Trophoblast cell (in vitro differentiated cells and primary cell): Measurements from ENCODE around the gene KDM4C.

Experiments
- DNase-seq, 2 donors: peaks; one replicate each; pipeline ENCODE4 v3.0.0-alpha.2; 2016
- H2AFZ ChIP-seq: 2 replicates; pipeline ENCODE4 v1.6.1; 2013; ENCODE audit warnings: low read length, moderate library complexity, mild to moderate bottlenecking; ENCODE audit not compliant: insufficient read depth, poor library complexity
- H2AK5ac ChIP-seq: 2 replicates; pipeline ENCODE4 v1.6.1; 2013; ENCODE audit warnings: mild to moderate bottlenecking, low read length
- H2BK120ac ChIP-seq: 2 replicates; pipeline ENCODE4 v1.6.1; 2013; ENCODE audit warnings: low read length, mild to moderate bottlenecking, moderate library complexity; ENCODE audit not compliant: insufficient read depth, poor library complexity
- H2BK12ac ChIP-seq: 2 replicates; pipeline ENCODE4 v1.6.1; 2013; ENCODE audit warnings: mild to moderate bottlenecking, low read length, moderate library complexity
- H2BK5ac ChIP-seq: 2 replicates; pipeline ENCODE4 v1.6.1; 2013; ENCODE audit warnings: low read length, low read depth, moderate library complexity, mild to moderate bottlenecking; ENCODE audit not compliant: poor library complexity
- H3K14ac ChIP-seq: 2 replicates; pipeline ENCODE4 v1.6.1; 2013; ENCODE audit warnings: mild to moderate bottlenecking, low read length
- H3K18ac ChIP-seq: 2 replicates; pipeline ENCODE4 v1.6.1; 2013; ENCODE audit warnings: mild to moderate bottlenecking, low read length
- H3K23ac ChIP-seq: 2 replicates; pipeline ENCODE4 v1.6.1; 2013; ENCODE audit warnings: low read length
- H3K27ac ChIP-seq: 2 replicates; pipeline ENCODE4 v1.5.1; 2013; ENCODE audit warnings: low read depth, mild to moderate bottlenecking, inconsistent platforms, low read length, moderate library complexity
- H3K27me3 ChIP-seq: 2 replicates; pipeline ENCODE4 v1.6.1; 2013; ENCODE audit warnings: inconsistent platforms, mild to moderate bottlenecking, low read length, moderate library complexity; ENCODE audit not compliant: insufficient read depth
- H3K36me3 ChIP-seq, 2 experiments: 1 replicate in 1 of 2; 2 replicates in 1 of 2; pipeline ENCODE4 v1.6.1; 2013; ENCODE audit warnings: low read length in 2 of 2, mild to moderate bottlenecking in 2 of 2, moderate library complexity in 1 of 2; ENCODE audit not compliant: insufficient read depth in 2 of 2, control insufficient read depth in 1 of 2
- H3K4ac ChIP-seq: 2 replicates; pipeline ENCODE4 v1.6.1; 2013; ENCODE audit warnings: low read depth, mild to moderate bottlenecking, low read length, moderate library complexity
- H3K4me1 ChIP-seq, 2 experiments: 1 replicate in 1 of 2; 2 replicates in 1 of 2; pipeline ENCODE4 v1.6.1; 2013; ENCODE audit warnings: low read length in 2 of 2, mild to moderate bottlenecking in 2 of 2, moderate library complexity in 1 of 2; ENCODE audit not compliant: insufficient read depth in 2 of 2, control insufficient read depth in 1 of 2
- H3K4me2 ChIP-seq: 2 replicates; pipeline ENCODE4 v1.6.1; 2013; ENCODE audit warnings: inconsistent platforms, mild to moderate bottlenecking, low read length, moderate library complexity
- H3K4me3 ChIP-seq: 2 replicates; pipeline ENCODE4 v1.5.1; 2013; ENCODE audit warnings: mild to moderate bottlenecking, low read depth, low read length, inconsistent platforms
- H3K79me1 ChIP-seq: one replicate; pipeline ENCODE4 v1.6.1; 2013; ENCODE audit warnings: low read length
- H3K79me2 ChIP-seq: 2 replicates; pipeline ENCODE4 v1.6.1; 2013; ENCODE audit warnings: low read length, mild to moderate bottlenecking; ENCODE audit not compliant: control insufficient read depth, insufficient read depth, poor library complexity
- H3K9ac ChIP-seq: 2 replicates; pipeline ENCODE4 v1.6.1; 2013; ENCODE audit warnings: mild to moderate bottlenecking, low read length
- H3K9me3 ChIP-seq: 2 replicates; pipeline ENCODE4 v1.6.1; 2013; ENCODE audit warnings: low read depth, mild to moderate bottlenecking, control low read depth, inconsistent platforms, low read length; ENCODE audit not compliant: insufficient read depth
- H4K12ac ChIP-seq: 2 replicates; pipeline ENCODE4 v1.6.1; 2013; ENCODE audit warnings: low read depth, mild to moderate bottlenecking, low read length, moderate library complexity
- H4K8ac ChIP-seq: 2 replicates; pipeline ENCODE4 v1.6.1; 2013; ENCODE audit warnings: low read depth, mild to moderate bottlenecking, low read length, moderate library complexity
- H4K91ac ChIP-seq: one replicate; pipeline ENCODE4 v1.6.1; 2013; ENCODE audit warnings: low read depth, mild to moderate bottlenecking, low read length, moderate library complexity
- WGBS: extraction: QIAGEN DNeasy Blood & Tissue Kit; methylation state at CpG from one replicate; pipeline ENCODE4 v1.1.7; 2013; ENCODE audit warnings: missing lambda C conversion rate; ENCODE audit not compliant: insufficient read length, insufficient coverage; ENCODE audit errors: extremely low coverage; 5-methylcytosine and 5-hydroxymethylcytosine counted together

The KDM4C gene

DNA sequence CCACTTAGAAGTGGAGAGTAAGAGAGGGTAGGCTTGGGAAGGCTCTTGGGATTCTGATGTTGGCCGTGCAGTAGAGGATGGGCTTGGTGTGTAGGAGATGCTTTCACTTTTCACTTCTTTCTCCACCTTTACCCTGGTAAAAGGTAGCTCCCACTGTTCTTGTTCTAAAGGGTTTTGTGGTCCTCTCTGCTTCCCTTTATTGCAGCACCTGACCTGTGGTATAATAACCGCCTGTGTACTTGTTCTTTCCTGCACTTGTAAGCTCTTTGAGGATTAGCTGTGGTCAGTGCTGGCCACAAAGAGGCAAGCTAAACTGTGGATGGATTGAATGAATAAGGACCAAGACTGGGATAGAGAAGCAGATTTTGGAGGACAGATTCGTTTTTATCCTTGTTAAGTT lies 25.2 kb downstream of the KDM4C start:
- Histone ChIP-seq H3K27ac (no peak overlapping the region), H2AFZ (no peak overlapping the region), H3K4ac (no peak overlapping the region), H4K91ac (no peak overlapping the region), H3K36me3 (no peaks in the 10 kb centered on the region), H3K9ac (no peak overlapping the region), H2BK120ac (no peak overlapping the region), H3K4me2 (no peak overlapping the region), H4K8ac (no peak overlapping the region), H3K23ac (no peak overlapping the region), H3K79me2 (no peaks in the 10 kb centered on the region), H3K9me3 (no peaks in the 10 kb centered on the region), H3K18ac (no peak overlapping the region), H2AK5ac (no peak overlapping the region), H2BK5ac (no peak overlapping the region), H3K14ac (no peak overlapping the region), H4K12ac (no peak overlapping the region), H3K4me3 (no peak overlapping the region), H3K27me3 (no peaks in the 10 kb centered on the region), H2BK12ac (no peak overlapping the region), H3K79me1 (no peaks in the 10 kb centered on the region), H3K4me1 (peaks cover 3 to 7% of the 10 kb centered on the region in 2 experiments)
- WGBS: no CpG with 5 or more reads among the region's 3 CpGs
- no peak for DNase-seq

DNA sequence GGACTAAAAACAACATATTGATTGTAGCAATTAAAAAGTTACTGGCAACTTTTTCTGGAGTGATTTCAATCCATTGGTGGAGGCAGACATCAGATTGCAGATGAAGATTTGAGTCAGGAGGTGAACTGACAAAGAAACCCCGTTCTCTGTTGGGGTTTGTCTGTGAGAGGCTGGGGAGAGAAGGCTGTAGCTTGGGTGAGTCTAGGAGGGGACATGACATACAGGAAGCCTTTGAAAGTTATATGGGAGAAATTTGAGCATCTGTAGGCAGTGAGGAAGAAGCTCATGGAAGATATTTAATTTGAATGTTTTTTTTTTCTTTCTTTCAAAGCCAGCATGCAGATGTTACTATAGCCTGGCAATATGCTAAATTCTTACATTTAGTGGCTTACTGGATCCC lies 26.0 kb downstream of the KDM4C start:
- Histone ChIP-seq H2AK5ac (no peak overlapping the region), H3K79me2 (no peaks in the 10 kb centered on the region), H2BK5ac (no peak overlapping the region), H3K9me3 (no peaks in the 10 kb centered on the region), H3K23ac (no peak overlapping the region), H4K91ac (no peak overlapping the region), H3K4ac (no peak overlapping the region), H3K36me3 (no peaks in the 10 kb centered on the region), H3K9ac (no peak overlapping the region), H3K4me2 (no peak overlapping the region), H3K4me1 (peaks cover 6 to 12% of the 10 kb centered on the region in 2 experiments), H2BK12ac (no peak overlapping the region), H3K79me1 (no peaks in the 10 kb centered on the region), H4K8ac (no peak overlapping the region), H3K27me3 (no peaks in the 10 kb centered on the region), H3K4me3 (no peak overlapping the region), H4K12ac (no peak overlapping the region), H2BK120ac (no peak overlapping the region), H3K18ac (no peak overlapping the region), H3K14ac (no peak overlapping the region), H3K27ac (no peak overlapping the region), H2AFZ (no peak overlapping the region)
- no CpG with 5 or more reads among the region's 1 CpG for WGBS
- no peak for DNase-seq

DNA sequence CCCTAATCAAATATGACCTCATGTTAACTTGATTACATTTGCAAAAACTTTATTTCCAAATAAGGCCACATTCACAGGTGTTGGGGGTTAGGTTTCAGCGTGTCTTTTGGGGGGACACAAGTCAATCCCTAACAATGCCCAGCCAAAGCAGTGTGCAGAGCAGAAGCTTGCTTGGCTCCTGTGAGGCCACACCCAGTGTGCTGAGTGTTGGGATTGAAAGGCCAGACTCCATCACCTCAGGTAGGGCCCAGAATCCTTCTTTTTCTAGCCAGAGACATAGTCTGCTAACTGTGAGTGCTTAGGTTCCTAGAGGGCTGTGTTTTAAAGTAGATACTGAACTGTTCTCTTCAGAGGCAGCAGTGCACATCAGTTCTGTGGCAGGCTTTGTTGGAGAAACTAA lies 27.9 kb downstream of the KDM4C start:
- no peak overlapping the region for H2BK120ac ChIP-seq
- no peak overlapping the region for H3K4ac ChIP-seq
- H3K4me1 ChIP-seq: peaks cover 6 to 8% of the 10 kb centered on the region in 2 experiments
- no peaks in the 10 kb centered on the region for H3K9me3 ChIP-seq
- no peaks in the 10 kb centered on the region for H3K79me1 ChIP-seq
- H3K36me3 ChIP-seq: no peaks in the 10 kb centered on the region
- no peak overlapping the region for H4K8ac ChIP-seq
- no peak overlapping the region for H3K18ac ChIP-seq
- no peaks in the 10 kb centered on the region for H3K79me2 ChIP-seq
- no peak overlapping the region for H4K91ac ChIP-seq
- H3K4me2 ChIP-seq: no peak overlapping the region
- H3K27me3 ChIP-seq: no peaks in the 10 kb centered on the region
- H2AK5ac ChIP-seq: no peak overlapping the region
- no peak overlapping the region for H2AFZ ChIP-seq
- no peak overlapping the region for H3K23ac ChIP-seq
- H3K9ac ChIP-seq: no peak overlapping the region
- H2BK5ac ChIP-seq: no peak overlapping the region
- no peak overlapping the region for H3K27ac ChIP-seq
- no peak overlapping the region for H2BK12ac ChIP-seq
- no CpG with 5 or more reads among the region's 1 CpG for WGBS
- H3K14ac ChIP-seq: no peak overlapping the region
- H3K4me3 ChIP-seq: no peak overlapping the region
- no peak for DNase-seq
- H4K12ac ChIP-seq: no peak overlapping the region

DNA sequence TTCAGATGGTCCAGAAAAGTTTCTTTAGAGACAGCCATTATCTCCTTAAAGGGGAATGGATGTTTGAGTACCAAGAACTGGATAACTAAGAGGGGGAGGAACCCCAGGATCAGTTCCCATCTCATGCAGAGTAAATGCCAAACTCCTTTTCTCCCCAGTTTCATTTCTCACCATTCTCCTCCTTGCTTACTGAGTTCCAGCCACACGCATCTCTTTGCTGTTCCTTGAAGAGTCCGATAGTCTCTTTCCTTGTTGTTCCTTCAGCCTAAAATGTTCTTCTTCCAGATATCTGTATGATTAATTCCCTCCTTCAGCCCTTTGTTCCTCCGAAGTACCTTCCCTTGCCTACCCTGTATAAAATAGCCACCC lies 30.0 kb downstream of the KDM4C start:
- Histone ChIP-seq H3K18ac (no peak overlapping the region), H3K27me3 (no peaks in the 10 kb centered on the region), H3K9ac (no peak overlapping the region), H3K4ac (no peak overlapping the region), H2BK12ac (no peak overlapping the region), H2BK120ac (no peak overlapping the region), H2AFZ (no peak overlapping the region), H3K79me2 (no peaks in the 10 kb centered on the region), H3K27ac (no peak overlapping the region), H3K36me3 (no peaks in the 10 kb centered on the region), H4K8ac (no peak overlapping the region), H2AK5ac (no peak overlapping the region), H3K4me1 (peaks cover 6 to 8% of the 10 kb centered on the region in 2 experiments), H3K23ac (no peak overlapping the region), H3K4me2 (no peak overlapping the region), H3K9me3 (no peaks in the 10 kb centered on the region), H4K91ac (no peak overlapping the region), H2BK5ac (no peak overlapping the region), H3K4me3 (no peak overlapping the region), H3K79me1 (no peaks in the 10 kb centered on the region), H4K12ac (no peak overlapping the region), H3K14ac (no peak overlapping the region)
- no CpG with 5 or more reads among the region's 3 CpGs for WGBS
- no peak for DNase-seq
